Measurements from ENCODE around the gene GID8.
A peak's percentile ranks its signal among the peaks of the same experiment; 100 is the strongest.

The GID8 gene

GRCh38 chr20:62927128-62927705, 10.7 kb upstream of the GID8 start:
- Mint-ChIP-seq H3K9me3 (no peaks in the 10 kb centered on the region), H3K27me3 (ENCODE audit: low read depth) (no peaks in the 10 kb centered on the region), H3K4me3 (peak overlapping the region; percentile 94 to 97 (median 95)), H3K4me1 (peaks cover 60% of the 10 kb centered on the region), H3K27ac (peak overlapping the region; percentile 58 to 96 (median 94)), H3K36me3 (ENCODE audit: low read depth) (no peaks in the 10 kb centered on the region)
- no peak for TF ChIP-seq CTCF (IDR thresholded peaks at IDR 0.05; ENCODE audit: unreplicated experiment in 3 of 3)

GRCh38 chr20:62928246-62928939, 9.6 kb upstream of the GID8 start:
- peak overlapping the region; percentile 94 to 97 (median 95) for H3K4me3 Mint-ChIP-seq
- H3K27me3 Mint-ChIP-seq (ENCODE audit: low read depth), result no peaks in the 10 kb centered on the region
- TF ChIP-seq CTCF (IDR thresholded peaks at IDR 0.05; ENCODE audit: unreplicated experiment in 3 of 3), result no peak
- peaks cover 53% of the 10 kb centered on the region for H3K4me1 Mint-ChIP-seq
- peaks cover 4% of the 10 kb centered on the region for H3K36me3 Mint-ChIP-seq (ENCODE audit: low read depth)
- H3K27ac Mint-ChIP-seq, result peak overlapping the region; percentile 58 to 96 (median 72)
- no peaks in the 10 kb centered on the region for H3K9me3 Mint-ChIP-seq

GRCh38 chr20:62929051-62929538, 8.9 kb upstream of the GID8 start:
- H3K27me3 Mint-ChIP-seq (ENCODE audit: low read depth), result no peaks in the 10 kb centered on the region
- peak overlapping the region; percentile 58 to 96 (median 72) for H3K27ac Mint-ChIP-seq
- no peaks in the 10 kb centered on the region for H3K9me3 Mint-ChIP-seq
- H3K4me3 Mint-ChIP-seq, result peak overlapping the region; percentile 94 to 97 (median 95)
- no peak for TF ChIP-seq CTCF (IDR thresholded peaks at IDR 0.05; ENCODE audit: unreplicated experiment in 3 of 3)
- peaks cover 4% of the 10 kb centered on the region for H3K36me3 Mint-ChIP-seq (ENCODE audit: low read depth)
- peaks cover 49% of the 10 kb centered on the region for H3K4me1 Mint-ChIP-seq

- H3K27ac Mint-ChIP-seq, result no peak overlapping the region
- peaks cover 4% of the 10 kb centered on the region for H3K36me3 Mint-ChIP-seq (ENCODE audit: low read depth)
- TF ChIP-seq CTCF (IDR thresholded peaks at IDR 0.05; ENCODE audit: unreplicated experiment in 3 of 3), result no peak
- peaks cover 34% of the 10 kb centered on the region for H3K4me1 Mint-ChIP-seq
- H3K9me3 Mint-ChIP-seq, result no peaks in the 10 kb centered on the region
- H3K4me3 Mint-ChIP-seq, result no peak overlapping the region
- no peaks in the 10 kb centered on the region for H3K27me3 Mint-ChIP-seq (ENCODE audit: low read depth)
These were observed 6.5 kb upstream of the GID8 start for GRCh38 chr20:62931464-62931863.

GRCh38 chr20:62933966-62934365, 4.0 kb upstream of the GID8 start:
- H3K4me3 Mint-ChIP-seq, result no peak overlapping the region

More at GRCh38 chr20:62933966-62934365, 4.0 kb upstream of the GID8 start:
- peaks cover 4% of the 10 kb centered on the region for H3K36me3 Mint-ChIP-seq (ENCODE audit: low read depth)
- no peak overlapping the region for H3K27ac Mint-ChIP-seq
- no peaks in the 10 kb centered on the region for H3K27me3 Mint-ChIP-seq (ENCODE audit: low read depth)
- no peaks in the 10 kb centered on the region for H3K9me3 Mint-ChIP-seq
- H3K4me1 Mint-ChIP-seq, result peaks cover 28% of the 10 kb centered on the region
- no peak for TF ChIP-seq CTCF (IDR thresholded peaks at IDR 0.05; ENCODE audit: unreplicated experiment in 3 of 3)

All from nephron (organoid).